ENCODE results near the gene GALNS.

Gene GALNS

GRCh38 chr16:88876942-88877526, 20.3 kb upstream of the GALNS start:
- no peak for DNase-seq (ENCODE audit: low spot score)

- DNase-seq (ENCODE audit: low spot score) = no peak
Measured at GRCh38 chr16:88875703-88876234, 19.0 kb upstream of the GALNS start.

- no peak for DNase-seq (ENCODE audit: low spot score)
Measured at GRCh38 chr16:88874938-88875599, 18.3 kb upstream of the GALNS start.

GRCh38 chr16:88872650-88873331, 16.0 kb upstream of the GALNS start:
- no peak for DNase-seq (ENCODE audit: low spot score)

- DNase-seq (ENCODE audit: low spot score) = no peak
Measured at GRCh38 chr16:88871730-88872416, 15.1 kb upstream of the GALNS start.

GRCh38 chr16:88871349-88871702, 14.6 kb upstream of the GALNS start:
- no peak for DNase-seq (ENCODE audit: low spot score)

GRCh38 chr16:88870608-88871348, 14.0 kb upstream of the GALNS start:
- DNase-seq (ENCODE audit: low spot score) = no peak

- DNase-seq (ENCODE audit: low spot score) = no peak
Measured at GRCh38 chr16:88869673-88869980, 12.9 kb upstream of the GALNS start.

GRCh38 chr16:88868974-88869672, 12.4 kb upstream of the GALNS start:
- DNase-seq (ENCODE audit: low spot score) = no peak

GRCh38 chr16:88867581-88868246, 11.0 kb upstream of the GALNS start:
- DNase-seq (ENCODE audit: low spot score) = no peak

- DNase-seq (ENCODE audit: low spot score) = no peak
Measured at GRCh38 chr16:88866151-88866920, 9.6 kb upstream of the GALNS start, which contains the start of gene PABPN1L. TSS of gene PABPN1L (minus strand) at chr16:88866660. CDS start at chr16:88866606, 54 bp downstream.

GRCh38 chr16:88865742-88866141, 9.0 kb upstream of the GALNS start:
- DNase-seq (ENCODE audit: low spot score) = no peak

GRCh38 chr16:88865310-88865709, 8.6 kb upstream of the GALNS start:
- DNase-seq (ENCODE audit: low spot score) = no peak

GRCh38 chr16:88864521-88864920, 7.8 kb upstream of the GALNS start:
- no peak for DNase-seq (ENCODE audit: low spot score)

GRCh38 chr16:88864099-88864498, 7.4 kb upstream of the GALNS start:
- no peak for DNase-seq (ENCODE audit: low spot score)

- DNase-seq (ENCODE audit: low spot score) = no peak
Measured at GRCh38 chr16:88863426-88863825, 6.7 kb upstream of the GALNS start.

- DNase-seq (ENCODE audit: low spot score) = no peak
Measured at GRCh38 chr16:88862968-88863367, 6.2 kb upstream of the GALNS start.

GRCh38 chr16:88861359-88861758, 4.6 kb upstream of the GALNS start:
- DNase-seq (ENCODE audit: low spot score) = no peak

GRCh38 chr16:88859381-88860091, 2.8 kb upstream of the GALNS start:
- DNase-seq (ENCODE audit: low spot score) = no peak

Measured in hepatic stellate cell (primary cell).